ENCODE data around the gene THRA. TPM values are rescaled to one million over a fixed set of nuclear protein-coding genes. Genes with fewer than 3 reads are reported as not detected.
A peak's percentile ranks its signal among the peaks of the same experiment; 100 is the strongest.
"Not testable (repeated sequence)": the region's sequence is repeated elsewhere in the genome, so short reads cannot be mapped to it uniquely, and the experiment has no call there.

Gene THRA
- total RNA-seq, 1 donor from 2014 or later = 3.5 TPM

- DNase-seq (ENCODE audit: low spot score) = no peak
- Mint-ChIP-seq H3K36me3 (ENCODE audit: low read depth) (peaks cover 53% of the 10 kb centered on the region), H3K27me3 (ENCODE audit: insufficient read depth) (peaks cover 2% of the 10 kb centered on the region), H3K9me3 (no peaks in the 10 kb centered on the region), H3K27ac (peak overlapping the region; percentile 40), H3K4me1 (ENCODE audit: low read depth) (peaks cover 29% of the 10 kb centered on the region), H3K4me3 (no peak overlapping the region)
- intact Hi-C loops (cut with micrococcal nuclease) = no loop called here
These were observed 73.1 kb downstream of the THRA start for GRCh38 chr17:40135817-40136216.

GRCh38 chr17:40139566-40140058 is 76.8 kb downstream of the THRA start:
- peak overlapping the region; percentile 98 for H3K4me3 Mint-ChIP-seq
- intact Hi-C loops (cut with micrococcal nuclease) = loop anchor here (1.0 to 2.0 kb wide), 6 partner anchors 14 to 213 kb away; partner anchors contain the start of genes LRRC3C, ORMDL3 and WIPF2
- H3K4me1 Mint-ChIP-seq (ENCODE audit: low read depth) = peaks cover 34% of the 10 kb centered on the region
- H3K27me3 Mint-ChIP-seq (ENCODE audit: insufficient read depth) = peaks cover 2% of the 10 kb centered on the region
- H3K9me3 Mint-ChIP-seq = no peaks in the 10 kb centered on the region
- peaks cover 30% of the 10 kb centered on the region for H3K36me3 Mint-ChIP-seq (ENCODE audit: low read depth)
- no peak for DNase-seq (ENCODE audit: low spot score)
- H3K27ac Mint-ChIP-seq = peak overlapping the region; percentile 98

DNA sequence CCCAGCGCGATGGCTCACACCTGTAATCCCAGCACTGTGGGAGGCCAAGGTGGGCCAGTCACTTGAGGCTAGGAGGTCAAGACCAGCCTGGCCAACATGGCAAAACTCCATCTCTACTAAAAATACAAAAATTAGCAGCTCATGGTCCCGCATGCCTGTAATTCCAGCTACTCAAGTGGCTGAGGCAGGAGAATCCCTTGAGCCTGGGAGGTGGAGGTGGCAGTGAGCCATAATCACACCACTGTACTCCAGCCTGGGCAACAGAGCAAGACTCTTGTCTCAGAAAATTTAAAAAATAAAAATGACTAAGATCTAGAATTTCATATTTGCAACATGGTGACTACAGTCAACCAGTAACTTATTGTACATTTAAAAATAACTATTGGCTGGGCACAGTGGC is 80.4 kb downstream of the THRA start:
- H3K4me3 Mint-ChIP-seq; H3K9me3 Mint-ChIP-seq; intact Hi-C loops (cut with micrococcal nuclease); H3K27ac Mint-ChIP-seq; H3K27me3 Mint-ChIP-seq (ENCODE audit: insufficient read depth); DNase-seq (ENCODE audit: low spot score): not testable (repeated sequence)
- Mint-ChIP-seq H3K36me3 (ENCODE audit: low read depth) (peaks cover 27% of the 10 kb centered on the region), H3K4me1 (ENCODE audit: low read depth) (peaks cover 38% of the 10 kb centered on the region)

Other genes with a start within 250 kb of the THRA start
- gene IKZF3, start 198.7 kb upstream of the THRA start, total RNA-seq = 22.8 and 25.1 TPM in 2 replicates
- 0.37 TPM in 1 of 2 replicates, not detected in the other for gene ZPBP2, start 194.8 kb upstream of the THRA start, total RNA-seq
- 23.8 and 27.4 TPM in 2 replicates for gene GSDMB, start 144.3 kb upstream of the THRA start, total RNA-seq
- 70.8 and 77.4 TPM in 2 replicates for gene ORMDL3, start 135.4 kb upstream of the THRA start, total RNA-seq
- gene LRRC3C, start 135.2 kb upstream of the THRA start, total RNA-seq = not detected in 2 replicates
- gene GSDMA, start 100.0 kb upstream of the THRA start, total RNA-seq = 0.42 and 0.73 TPM in 2 replicates
- gene PSMD3, start 82.2 kb upstream of the THRA start, total RNA-seq = 191 and 201 TPM in 2 replicates
- gene CSF3, start 47.5 kb upstream of the THRA start, total RNA-seq = not detected in 2 replicates
- 113 and 120 TPM in 2 replicates for gene MED24, start 8.6 kb upstream of the THRA start, total RNA-seq
- 8.7 and 9.6 TPM in 2 replicates for gene NR1D1, start 37.6 kb downstream of the THRA start, total RNA-seq
- 87.6 and 88.2 TPM in 2 replicates for gene MSL1, start 59.0 kb downstream of the THRA start, total RNA-seq
- 117 TPM in 2 replicates for gene CASC3, start 77.6 kb downstream of the THRA start, total RNA-seq
- 11.8 and 13.0 TPM in 2 replicates for gene RAPGEFL1, start 114.5 kb downstream of the THRA start, total RNA-seq
- 25.8 and 27.6 TPM in 2 replicates for gene WIPF2, start 156.3 kb downstream of the THRA start, total RNA-seq
- 130 and 135 TPM in 2 replicates for gene CDC6, start 224.9 kb downstream of the THRA start, total RNA-seq
- gene RARA, start 246.2 kb downstream of the THRA start, total RNA-seq = 19.3 and 19.9 TPM in 2 replicates